Stimulated activated CD8-positive, alpha-beta memory T cell treated with anti-CD3 and anti-CD28 coated beads, Interleukin-7, amount 100 ng/mL, for 24 hours (primary cell): ENCODE data around the gene NSUN7.
"Not testable (repeated sequence)": the region's sequence is repeated elsewhere in the genome, so short reads cannot be mapped to it uniquely, and the experiment has no call there.

ENCODE experiments used
- DNase-seq: peaks from one replicate; pipeline ENCODE4 v3.0.0-alpha.2; 2020; ENCODE audit warnings: low read depth

Gene NSUN7

DNA sequence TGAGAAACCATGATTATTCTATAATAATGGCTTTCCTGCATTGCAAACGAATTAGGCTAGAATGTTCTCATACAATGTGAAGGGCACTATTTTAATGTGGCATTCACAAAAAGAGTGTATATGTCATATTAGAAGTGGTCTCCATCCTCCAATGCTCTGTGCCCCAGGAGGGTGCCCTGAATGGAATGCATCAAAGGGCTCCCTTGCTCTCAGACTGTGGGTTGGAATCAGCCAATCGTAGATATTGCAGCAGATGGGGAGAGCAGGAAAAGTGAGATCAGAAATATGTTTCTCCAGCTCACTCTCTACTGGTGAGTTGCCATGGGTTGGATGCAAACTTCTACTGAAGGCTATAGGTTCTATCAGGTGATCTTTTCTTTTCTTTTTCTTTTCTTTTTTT lies 11.9 kb upstream of the NSUN7 start:
- DNase-seq, result no peak

DNA sequence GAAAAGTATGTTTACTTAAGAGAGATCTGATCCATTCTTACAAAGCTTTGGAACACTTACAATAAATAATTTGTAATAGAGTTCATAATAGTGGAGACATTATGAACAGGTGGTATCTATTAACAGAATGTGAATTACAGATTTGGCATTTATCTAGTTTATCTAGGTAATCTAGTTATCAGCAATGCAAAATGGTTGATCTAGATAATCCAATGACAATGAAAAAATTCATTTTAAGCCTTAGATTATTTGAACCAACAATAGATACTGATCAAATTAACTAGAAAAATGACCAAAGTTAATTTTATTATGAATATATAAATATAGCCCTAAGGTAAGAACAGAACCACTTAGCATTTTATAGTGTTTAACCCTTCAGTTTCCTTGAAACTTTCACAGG lies 10.4 kb upstream of the NSUN7 start:
- DNase-seq, result no peak

DNA sequence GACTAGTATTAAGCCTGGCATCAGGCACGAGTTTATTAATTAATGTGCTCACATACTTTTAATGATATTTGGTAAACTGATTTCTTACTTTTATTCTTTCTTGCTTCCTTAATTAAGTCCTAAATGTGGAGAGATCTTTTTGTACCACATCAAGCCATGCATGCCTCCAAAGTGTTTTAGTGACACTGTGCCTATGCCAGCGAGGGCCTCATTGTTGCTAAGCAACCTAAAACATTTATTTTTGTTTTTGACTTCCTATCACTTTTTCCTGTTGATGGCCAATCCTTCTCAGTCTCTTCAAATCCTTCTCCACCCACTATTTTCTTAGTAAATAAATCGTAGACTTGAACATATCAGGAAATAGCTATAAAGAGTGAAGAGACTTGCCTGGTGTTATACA lies 5.5 kb upstream of the NSUN7 start:
- DNase-seq, result no peak

DNA sequence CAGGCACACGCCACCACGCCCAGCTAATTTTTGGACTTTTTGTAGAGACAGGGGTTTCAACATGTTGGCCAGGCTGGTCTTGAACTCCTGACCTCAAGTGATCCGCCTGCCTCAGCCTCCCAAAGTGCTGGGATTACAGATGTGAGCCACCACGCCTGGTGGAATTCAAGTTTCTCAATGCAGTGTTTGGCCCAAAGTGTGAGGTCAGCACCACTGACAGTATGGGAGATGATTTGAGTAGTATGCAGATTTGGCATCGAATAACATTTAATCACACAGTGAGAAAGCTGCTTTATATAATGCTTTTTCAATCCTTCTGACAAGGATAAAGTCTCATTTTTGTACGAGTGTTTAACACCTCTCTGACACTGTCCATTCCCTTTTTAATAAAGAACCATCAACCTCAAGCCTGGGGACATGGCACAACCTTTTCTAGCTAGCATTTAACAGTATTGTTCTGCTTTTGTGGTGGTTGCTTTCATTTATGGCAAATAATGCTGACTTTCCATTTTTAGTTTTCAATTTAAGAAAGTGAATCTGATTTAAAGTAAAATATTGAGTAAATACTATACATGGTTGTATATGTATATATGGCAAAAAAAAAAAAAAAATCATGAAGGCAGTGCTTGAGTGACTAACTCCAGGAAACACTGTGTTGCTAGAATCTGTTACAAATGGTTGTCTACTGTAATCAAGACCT lies 4.3 kb upstream of the NSUN7 start:
- DNase-seq, result no peak

DNA sequence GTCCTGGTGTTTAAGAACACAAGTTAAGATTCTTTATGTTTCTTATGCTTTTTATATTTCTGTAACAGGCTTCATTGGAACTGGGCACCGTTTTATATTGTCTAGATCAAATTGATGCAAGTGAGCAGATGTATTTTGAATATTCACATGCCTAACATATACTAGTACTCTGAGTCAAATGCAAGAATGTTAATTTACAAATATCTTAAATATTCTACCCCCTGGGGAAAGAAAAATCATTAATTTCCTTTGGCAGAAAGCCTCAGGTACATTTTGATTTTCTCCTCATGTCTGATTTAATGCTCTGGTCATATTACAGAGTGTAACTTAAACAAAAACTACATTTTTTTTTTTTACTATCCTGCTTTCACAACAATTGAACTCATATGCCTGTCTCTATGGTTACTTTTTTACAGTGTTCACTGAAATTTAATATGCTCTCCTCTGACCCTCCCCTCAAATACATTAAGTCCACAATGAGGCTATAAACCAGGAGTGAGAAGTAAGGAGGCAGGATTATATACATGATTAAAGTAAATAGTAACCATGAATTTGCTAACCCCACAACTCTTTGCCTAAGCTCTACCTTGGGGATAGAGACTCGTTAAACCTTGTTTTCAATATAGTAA lies 2.4 kb upstream of the NSUN7 start:
- no peak for DNase-seq

DNA sequence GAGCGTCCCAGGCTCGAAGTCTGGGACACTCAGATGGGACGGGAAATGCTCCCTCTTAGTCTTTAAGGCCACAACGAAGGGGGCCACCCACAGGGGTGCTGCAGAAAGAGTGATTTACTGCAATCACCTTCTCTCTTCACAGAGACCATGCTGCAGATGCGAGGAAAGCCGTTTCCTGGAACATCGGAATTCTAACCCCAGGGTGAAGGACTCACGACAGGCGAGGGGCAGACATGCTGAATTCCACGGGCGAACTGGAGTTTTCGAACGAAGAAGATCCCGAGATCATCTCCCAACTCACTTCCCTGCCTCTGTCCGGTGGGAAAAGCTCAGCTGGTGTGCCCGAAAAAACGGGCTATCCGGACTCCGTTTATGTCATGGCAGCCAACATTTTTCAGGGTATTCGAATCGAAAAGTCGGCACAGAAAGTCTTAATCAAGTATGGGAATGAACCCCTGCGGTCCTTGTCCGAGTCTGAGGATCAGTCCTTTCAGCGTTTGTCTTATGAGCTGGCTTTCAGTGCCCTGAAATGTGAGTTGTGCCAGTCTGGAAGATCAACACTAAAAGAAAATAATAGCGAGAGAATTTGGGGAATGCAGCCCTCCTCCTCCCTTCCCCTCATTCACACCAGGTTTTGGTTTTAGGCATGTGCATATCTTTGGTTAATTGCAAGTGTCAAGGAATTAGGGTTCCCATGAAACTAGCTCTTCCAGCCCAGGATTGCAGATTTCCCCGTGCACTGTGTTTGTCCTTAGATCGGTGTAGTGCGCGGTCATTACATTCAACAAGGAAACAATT lies 905 bp downstream of the NSUN7 start:
- no peak for DNase-seq

DNA sequence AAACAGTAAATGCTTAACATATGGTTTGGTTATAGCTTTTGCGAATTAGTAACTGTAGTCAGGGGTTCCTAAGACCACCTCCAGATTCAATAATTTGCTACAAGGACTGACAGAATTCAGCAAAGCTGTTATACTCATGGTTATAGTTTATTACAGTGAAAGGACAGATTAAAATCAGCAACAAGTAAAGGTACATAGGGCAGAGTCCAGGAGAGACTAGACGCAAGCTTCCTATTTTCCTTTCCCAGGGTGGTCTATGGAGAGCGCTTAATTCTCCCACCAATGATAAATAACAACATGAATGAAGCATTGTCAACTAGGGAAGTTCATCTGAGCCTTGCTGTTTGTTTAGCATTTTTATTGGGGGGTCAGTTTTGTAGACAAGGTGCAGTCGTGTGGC lies 5.9 kb downstream of the NSUN7 start:
- no peak for DNase-seq

DNA sequence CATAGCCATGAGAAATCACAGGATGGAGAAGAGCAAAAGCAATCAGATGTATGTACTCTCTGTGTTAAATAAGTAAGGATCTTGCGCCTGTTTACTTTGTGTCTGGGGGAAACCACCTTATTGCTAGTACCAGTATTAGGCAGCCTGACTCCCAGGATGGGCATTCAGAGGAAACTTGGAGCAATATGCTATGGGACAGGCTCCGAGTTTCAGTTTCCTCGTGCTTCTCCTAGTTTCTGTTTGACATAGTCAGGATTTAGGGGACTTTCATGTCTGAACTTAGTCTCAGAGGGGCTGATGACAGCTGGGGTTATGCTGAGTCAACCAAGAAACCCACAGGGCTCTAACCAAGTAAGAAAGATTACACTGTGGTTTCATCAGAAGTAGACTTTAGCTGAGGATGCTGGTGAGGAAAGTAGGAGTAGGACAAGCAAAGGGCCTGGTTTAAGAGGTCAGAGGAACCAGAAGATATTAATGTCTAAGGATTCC lies 13.5 kb downstream of the NSUN7 start:
- no peak for DNase-seq

DNA sequence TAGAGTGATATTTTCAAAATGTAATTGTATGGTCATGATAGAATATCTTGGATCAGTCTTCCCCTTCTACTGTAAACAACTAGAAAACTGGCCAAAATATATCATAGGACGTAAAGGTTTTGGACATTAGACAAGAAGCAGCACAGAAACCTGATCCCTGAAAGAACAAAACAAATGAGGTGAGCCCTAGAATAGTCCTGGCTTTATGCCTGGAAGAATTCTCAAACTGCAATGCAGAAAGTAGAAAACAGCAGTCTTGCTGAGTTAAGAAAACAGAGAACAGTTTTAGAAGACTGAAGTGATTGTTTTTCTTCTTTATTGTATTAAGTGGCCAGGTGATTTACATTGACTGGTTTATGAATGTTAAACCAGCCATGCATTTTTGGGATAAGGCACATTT lies 19.5 kb downstream of the NSUN7 start:
- no peak for DNase-seq

DNA sequence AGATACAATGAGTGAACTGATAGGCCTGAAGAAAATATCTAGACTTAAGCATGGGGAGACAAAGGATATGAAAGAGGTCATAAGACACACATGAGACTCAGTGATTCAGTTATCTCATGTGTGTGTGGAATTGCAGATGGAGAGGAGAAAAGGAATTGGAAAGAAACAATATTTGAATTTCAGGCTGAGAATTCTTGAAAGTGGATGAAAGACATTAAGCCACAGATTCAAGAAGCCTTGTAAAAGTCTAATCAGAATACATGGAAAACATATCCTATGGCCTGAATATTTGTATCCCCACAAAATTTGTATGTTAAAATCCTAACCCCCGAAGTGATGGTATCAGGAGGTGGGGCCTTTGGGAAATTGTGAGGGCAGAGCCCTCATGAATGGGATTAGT lies 28.3 kb downstream of the NSUN7 start:
- no peak for DNase-seq

DNA sequence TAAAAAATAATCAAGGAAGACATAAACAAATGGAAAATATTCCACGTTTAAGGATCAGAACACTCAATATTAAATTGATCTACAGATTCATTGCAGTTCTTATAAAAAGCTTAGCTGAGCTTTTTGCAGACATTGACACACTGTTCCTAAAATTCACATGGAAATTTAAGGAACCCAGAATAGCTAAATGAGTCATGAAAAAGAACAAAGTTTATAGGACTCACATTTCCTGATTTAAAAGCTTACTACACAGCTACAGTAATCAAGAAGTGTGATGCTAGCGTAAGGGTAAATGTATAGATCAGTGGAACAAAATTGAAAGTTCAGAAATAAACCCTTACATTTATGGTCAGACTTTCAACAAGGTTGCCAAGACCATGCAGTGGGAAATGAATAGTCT lies 33.1 kb downstream of the NSUN7 start:
- no peak for DNase-seq

DNA sequence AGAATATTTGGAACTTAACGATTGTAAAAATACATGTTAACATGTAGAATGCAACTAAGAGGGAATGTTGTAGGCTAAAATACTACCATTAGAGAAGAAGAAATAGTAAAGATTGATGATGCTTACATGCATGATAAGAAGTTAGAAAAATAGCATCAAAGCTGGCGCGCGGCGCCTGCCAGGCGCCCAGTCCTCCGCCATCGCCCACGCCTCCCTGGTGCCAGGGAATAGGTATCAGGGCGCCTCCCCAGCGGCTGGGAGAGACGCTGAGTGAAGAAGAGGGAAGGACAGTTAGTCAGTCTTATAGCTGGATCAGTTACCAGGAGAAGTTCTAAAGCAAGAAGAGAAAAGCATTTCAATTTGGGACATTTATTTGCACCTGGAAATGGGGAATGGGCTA lies 36.0 kb downstream of the NSUN7 start:
- DNase-seq, result no peak

DNA sequence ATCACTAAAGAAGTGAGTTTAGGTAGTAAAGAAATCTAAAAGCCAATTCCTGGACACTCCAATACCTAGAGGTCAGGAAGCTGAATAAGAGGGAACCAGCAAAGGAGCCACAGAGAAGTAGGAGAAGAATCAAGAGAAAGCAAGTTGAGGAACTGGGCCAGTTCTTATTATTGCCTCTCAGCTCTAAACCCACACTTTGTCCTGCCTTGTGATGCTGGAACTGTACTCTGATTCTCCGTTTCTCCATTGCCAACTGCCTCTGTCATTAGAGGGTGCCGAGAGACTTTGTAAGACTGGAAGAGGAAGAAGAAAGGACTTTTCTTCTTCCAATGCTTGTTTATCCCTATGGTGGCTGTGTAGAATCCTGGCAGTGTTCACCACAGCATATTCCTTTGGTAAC lies 38.6 kb downstream of the NSUN7 start:
- no peak for DNase-seq

DNA sequence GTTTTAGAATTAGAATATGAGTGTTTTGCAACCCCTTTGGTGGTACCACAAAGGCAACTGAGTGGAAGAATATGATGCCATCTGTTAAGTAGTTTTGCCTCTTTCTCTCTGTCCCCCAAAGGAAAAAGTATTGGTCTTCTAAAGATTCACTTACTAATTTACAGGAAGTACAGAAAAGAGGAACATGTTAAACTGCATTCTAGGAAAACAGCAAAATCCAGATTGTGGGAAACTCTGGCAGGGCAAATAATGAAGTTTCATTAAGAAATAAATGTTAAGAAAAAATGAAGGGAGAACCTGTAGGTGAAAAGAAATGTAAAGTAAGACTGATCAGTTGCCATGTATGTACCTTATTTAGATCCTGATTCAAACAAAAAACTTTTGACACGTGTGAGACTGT lies 39.3 kb downstream of the NSUN7 start:
- no peak for DNase-seq

DNA sequence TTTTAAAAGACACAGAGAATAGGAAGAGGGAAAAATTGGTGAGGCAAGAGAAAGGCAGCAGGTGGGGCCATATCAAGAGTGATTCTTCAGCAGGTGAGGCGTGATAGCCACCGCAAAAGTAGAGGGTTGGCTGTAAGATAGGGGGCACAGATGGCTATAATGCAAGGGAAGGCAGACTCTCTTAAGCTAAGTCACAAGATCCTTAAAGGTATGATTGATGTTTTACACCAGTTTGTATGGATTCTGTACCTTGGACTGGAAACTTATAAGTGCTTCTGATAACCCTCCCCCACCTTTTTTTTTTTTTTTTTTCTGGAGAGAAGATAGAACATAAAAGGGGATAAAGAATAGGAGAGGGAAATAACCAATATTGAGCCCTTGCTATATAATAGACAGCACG lies 40.0 kb downstream of the NSUN7 start:
- DNase-seq, result no peak

DNA sequence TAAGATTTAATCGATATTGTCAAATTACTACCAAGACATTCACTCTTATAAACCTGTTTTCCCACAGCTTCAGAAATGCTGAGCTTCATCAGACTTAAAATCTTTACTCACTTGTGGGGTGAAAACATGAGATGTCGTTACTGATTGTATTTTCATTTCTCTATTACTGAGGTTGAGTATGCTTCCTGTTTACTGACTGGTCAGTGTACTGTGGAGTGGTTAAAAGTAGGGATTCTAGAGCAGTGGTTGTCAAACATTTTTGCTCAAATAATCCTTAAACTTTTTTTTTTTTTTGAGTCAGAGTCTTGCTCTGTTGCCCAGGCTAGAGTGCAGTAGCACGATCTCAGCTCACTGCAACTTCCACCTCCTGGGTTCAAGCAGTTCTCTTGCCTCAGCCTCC lies 50.3 kb downstream of the NSUN7 start:
- DNase-seq, result no peak

DNA sequence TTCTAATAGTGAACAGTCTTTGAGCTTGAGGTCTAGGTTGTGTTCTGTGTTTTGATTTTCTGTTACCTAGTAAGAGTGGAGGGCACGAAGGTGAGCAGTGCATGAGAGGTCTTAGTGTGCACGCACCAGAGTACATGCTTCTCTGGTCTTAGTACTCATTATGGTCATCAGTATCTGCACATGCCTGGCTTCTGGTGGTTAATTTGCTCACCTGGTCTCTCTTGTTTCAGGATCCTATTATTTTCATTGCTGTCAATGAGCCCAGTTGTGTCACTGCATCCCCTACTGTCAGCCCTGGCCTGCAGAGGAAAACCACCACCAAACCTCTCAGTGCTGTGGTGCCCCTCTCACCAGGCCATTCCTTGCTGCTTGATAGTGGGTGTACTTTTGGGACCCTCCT lies 54.8 kb downstream of the NSUN7 start:
- no peak for DNase-seq

DNA sequence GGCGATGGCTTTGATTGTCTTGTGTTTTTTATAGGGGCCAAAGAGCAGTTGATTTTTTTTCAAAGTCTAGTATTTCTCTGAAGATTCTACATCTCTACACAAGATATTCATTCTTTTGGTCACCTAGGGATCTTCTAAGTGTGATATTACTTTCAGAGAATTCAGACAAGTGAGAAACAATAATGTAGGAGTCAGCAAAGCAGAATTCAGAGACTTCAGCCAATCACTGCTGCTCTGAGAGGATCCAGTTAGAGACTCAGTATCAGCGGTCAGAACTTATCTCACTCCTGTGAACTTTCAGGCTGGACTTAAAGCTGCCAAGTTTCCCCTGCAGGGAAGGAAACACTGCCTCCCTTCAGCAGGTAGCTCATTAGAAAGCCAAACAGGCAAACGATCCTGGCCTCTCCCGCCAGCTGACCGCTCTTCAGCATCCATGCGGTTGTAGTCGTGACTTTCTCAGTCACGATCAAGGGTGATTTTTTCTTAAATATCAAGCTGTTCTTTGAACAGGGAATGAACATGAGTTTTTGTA lies 59.2 kb downstream of the NSUN7 start:
- DNase-seq, result no peak

DNA sequence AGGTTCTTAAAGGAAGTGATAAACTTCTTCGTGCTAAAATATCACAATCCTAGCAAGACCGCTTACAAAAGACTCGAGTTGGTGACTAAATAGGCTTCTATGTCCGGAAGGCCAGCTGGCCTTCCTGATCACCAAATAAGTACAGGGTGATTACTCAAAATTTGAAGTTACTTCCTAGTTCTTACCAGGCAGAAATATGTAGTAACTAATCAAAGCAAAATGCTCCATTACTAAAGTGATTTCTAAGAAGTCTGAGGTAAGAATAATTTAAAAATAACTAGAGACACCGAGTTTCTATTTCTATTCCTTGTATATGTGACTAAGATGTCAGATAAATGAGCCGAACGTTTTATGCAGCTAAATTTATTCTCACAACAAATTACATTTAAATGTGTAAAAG lies 62.2 kb downstream of the NSUN7 start:
- no peak for DNase-seq

DNA sequence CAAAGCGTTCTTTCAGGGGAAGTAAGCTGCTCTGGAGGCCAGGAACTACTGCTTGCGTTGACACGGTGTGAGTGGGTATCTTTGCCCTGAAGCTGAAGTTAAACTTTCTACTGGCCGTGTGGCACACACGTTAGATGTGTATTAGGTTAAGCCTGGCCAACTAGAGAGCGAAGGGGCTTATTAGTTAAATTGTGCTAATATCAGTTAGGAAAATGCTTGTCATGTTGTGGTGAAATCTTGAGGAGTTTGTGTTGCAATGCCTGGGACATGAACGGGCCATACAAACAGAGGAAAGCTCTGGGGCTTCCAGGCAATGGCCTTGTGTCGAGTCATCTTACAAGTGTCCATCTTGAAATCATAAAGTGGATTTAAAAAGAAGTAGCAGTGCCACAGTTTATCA lies 62.6 kb downstream of the NSUN7 start:
- DNase-seq, result no peak

DNA sequence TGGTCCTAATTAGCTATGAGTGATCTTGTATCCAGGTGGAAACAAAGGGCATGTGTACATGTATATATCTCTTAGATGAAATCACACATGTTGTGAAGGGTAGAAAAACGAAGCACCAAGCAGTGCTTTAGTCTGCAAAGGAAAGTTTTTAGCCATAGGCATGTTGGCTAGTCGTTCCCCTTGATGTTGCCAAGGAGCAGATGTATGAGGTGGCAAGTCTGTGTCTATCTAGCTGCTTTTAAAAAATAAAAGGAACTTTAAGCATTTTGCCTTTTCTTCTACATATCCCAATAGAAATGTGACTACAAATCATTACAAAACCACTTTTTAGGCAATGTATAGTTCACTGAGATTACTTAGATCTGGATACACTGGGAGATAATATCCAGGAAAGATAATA lies 63.1 kb downstream of the NSUN7 start:
- no peak for DNase-seq

DNA sequence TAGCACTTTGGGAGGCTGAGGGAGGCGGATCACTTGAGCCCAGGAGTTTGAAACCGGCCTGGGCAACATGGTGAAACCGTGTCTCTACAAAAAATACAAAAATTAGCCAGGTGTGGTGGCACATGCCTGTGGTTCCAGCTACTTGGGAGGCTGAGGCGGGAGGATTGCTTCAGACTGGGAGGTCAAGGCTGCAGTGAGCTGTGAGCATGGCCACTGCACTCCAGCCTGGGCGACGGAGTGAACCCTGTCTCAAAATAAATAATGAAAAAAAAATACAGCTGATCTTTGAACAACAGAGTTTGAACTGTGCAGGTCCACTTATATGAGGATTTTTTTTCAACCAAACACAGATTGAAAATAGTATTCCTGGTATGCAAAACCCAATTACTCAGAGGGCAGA lies 67.4 kb downstream of the NSUN7 start:
- DNase-seq, result not testable (repeated sequence)

DNA sequence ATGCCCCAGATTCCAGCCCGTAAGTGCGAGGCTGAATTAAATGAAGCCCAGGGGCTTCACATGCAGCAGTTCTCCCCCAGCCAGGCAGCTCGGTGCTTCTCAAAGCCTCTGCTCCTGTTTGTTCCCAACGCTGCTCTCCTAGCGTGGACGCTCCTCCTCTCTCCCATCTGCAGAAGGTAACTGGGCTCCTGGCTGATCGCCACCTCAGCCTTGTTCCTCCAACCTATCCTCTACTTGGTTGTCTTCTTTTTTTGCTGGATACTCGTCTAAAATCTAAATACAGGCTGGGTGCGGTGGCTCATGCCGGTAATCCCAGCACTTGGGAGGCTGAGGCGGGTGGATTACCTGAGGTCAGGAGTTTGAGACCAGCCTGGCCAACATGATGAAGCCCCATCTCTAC lies 70.3 kb downstream of the NSUN7 start:
- no peak for DNase-seq
